SU-DHL-6 (cell line): ENCODE measurements around the gene CCDC74A.

Experiments
- EZH2phosphoT487 ChIP-seq: fragments of 200-600 bp; sonication (generic), shearing (Covaris generic); conservative IDR thresholded peaks from 2 replicates; pipeline ENCODE4 v1.6.1; 2018; ENCODE audit warnings: mild to moderate bottlenecking, antibody characterized with exemption, low read length, moderate library complexity, mixed read lengths
- TF ChIP-seq, protein P1 (sequence below): fragments of 200-600 bp; sonication (generic); IDR thresholded peaks from one replicate; pipeline ENCODE4 v1.5.1; 2017; ENCODE audit warnings: antibody characterized with exemption, mild to moderate bottlenecking, low read length, moderate library complexity; ENCODE audit not compliant: insufficient read depth, poor library complexity, severe bottlenecking

- TF ChIP-seq, protein P1, sequence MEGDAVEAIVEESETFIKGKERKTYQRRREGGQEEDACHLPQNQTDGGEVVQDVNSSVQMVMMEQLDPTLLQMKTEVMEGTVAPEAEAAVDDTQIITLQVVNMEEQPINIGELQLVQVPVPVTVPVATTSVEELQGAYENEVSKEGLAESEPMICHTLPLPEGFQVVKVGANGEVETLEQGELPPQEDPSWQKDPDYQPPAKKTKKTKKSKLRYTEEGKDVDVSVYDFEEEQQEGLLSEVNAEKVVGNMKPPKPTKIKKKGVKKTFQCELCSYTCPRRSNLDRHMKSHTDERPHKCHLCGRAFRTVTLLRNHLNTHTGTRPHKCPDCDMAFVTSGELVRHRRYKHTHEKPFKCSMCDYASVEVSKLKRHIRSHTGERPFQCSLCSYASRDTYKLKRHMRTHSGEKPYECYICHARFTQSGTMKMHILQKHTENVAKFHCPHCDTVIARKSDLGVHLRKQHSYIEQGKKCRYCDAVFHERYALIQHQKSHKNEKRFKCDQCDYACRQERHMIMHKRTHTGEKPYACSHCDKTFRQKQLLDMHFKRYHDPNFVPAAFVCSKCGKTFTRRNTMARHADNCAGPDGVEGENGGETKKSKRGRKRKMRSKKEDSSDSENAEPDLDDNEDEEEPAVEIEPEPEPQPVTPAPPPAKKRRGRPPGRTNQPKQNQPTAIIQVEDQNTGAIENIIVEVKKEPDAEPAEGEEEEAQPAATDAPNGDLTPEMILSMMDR, result no peak
- TF ChIP-seq EZH2phosphoT487, result no peak
Measured at GRCh38 chr2:131580187-131580586, 52.5 kb downstream of the CCDC74A start.
